RWPE2 (cell line): ENCODE results near the gene XIAP.

Experiments used
- ATAC-seq: fragments of 200-7000 bp; cut with Tn5 transposase; 3 replicates; pipeline ENCODE4 v1.9.1; 2021; ENCODE audit warnings: low read depth
- DNase-seq: peaks from one replicate; pipeline ENCODE4 v3.0.0-alpha.2; 2020; ENCODE audit warnings: low spot score
- H3K27ac ChIP-seq: fragments of 450-650 bp; 2 replicates; pipeline ENCODE4 v1.5.1; 2017; ENCODE audit warnings: mild to moderate bottlenecking; ENCODE audit not compliant: poor library complexity, severe bottlenecking
- H3K27me3 ChIP-seq: fragments of 250-450 bp; sonication (Bioruptor Pico); 2 replicates; pipeline ENCODE4 v1.5.1; 2021; ENCODE audit warnings: mild to moderate bottlenecking, moderate library complexity; ENCODE audit not compliant: insufficient read depth, poor library complexity, severe bottlenecking
- H3K36me3 ChIP-seq: fragments of 250-450 bp; sonication (Bioruptor Pico); 2 replicates; pipeline ENCODE4 v1.5.1; 2020; ENCODE audit warnings: low read depth, mild to moderate bottlenecking, moderate library complexity
- H3K4me1 ChIP-seq: fragments of 250-450 bp; sonication (Bioruptor Pico); 2 replicates; pipeline ENCODE4 v1.5.1; 2021; ENCODE audit warnings: mild to moderate bottlenecking, moderate library complexity; ENCODE audit not compliant: insufficient read depth, poor library complexity, severe bottlenecking
- H3K4me3 ChIP-seq: fragments of 250-450 bp; sonication (Bioruptor Pico); 2 replicates; pipeline ENCODE4 v1.5.1; 2021; ENCODE audit warnings: mild to moderate bottlenecking, moderate library complexity; ENCODE audit not compliant: severe bottlenecking
- H3K9me3 ChIP-seq: fragments of 250-450 bp; sonication (Bioruptor Pico); 2 replicates; pipeline ENCODE4 v1.5.1; 2021; ENCODE audit warnings: mild to moderate bottlenecking, moderate library complexity; ENCODE audit not compliant: severe bottlenecking
- TF ChIP-seq, protein P1 (sequence below): fragments of 450-650 bp; IDR thresholded peaks from one replicate; pipeline ENCODE4 v1.5.1; 2017; ENCODE audit warnings: mild to moderate bottlenecking, moderate library complexity; ENCODE audit not compliant: poor library complexity, severe bottlenecking

XIAP gene

DNA sequence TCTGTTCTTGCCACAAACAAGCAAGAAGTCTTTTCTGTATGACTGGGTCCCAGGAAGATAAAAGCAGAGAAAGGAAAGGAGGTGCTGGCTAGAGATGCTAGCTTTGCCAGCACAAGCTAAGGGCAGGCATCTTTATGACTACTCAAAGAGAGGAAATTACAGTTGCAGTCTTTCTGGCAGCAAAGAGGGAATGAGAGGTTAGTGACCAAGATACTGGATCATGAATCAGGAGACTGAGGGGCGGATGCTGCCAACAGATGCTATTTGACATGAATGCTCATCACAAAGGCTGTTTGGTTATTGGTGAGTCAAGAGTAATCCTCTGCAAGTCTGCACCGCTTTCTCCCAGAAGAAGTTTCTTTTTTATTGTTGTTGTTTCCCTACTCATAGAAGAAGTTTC is 5.5 kb upstream of the XIAP start:
- no peaks in the 10 kb centered on the region for H3K4me1 ChIP-seq
- H3K27me3 ChIP-seq: no peaks in the 10 kb centered on the region
- H3K9me3 ChIP-seq: no peaks in the 10 kb centered on the region
- TF ChIP-seq, protein P1, sequence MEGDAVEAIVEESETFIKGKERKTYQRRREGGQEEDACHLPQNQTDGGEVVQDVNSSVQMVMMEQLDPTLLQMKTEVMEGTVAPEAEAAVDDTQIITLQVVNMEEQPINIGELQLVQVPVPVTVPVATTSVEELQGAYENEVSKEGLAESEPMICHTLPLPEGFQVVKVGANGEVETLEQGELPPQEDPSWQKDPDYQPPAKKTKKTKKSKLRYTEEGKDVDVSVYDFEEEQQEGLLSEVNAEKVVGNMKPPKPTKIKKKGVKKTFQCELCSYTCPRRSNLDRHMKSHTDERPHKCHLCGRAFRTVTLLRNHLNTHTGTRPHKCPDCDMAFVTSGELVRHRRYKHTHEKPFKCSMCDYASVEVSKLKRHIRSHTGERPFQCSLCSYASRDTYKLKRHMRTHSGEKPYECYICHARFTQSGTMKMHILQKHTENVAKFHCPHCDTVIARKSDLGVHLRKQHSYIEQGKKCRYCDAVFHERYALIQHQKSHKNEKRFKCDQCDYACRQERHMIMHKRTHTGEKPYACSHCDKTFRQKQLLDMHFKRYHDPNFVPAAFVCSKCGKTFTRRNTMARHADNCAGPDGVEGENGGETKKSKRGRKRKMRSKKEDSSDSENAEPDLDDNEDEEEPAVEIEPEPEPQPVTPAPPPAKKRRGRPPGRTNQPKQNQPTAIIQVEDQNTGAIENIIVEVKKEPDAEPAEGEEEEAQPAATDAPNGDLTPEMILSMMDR: no peak
- ATAC-seq (no peak), DNase-seq (no peak)
- no peak overlapping the region for H3K27ac ChIP-seq
- H3K4me3 ChIP-seq: no peak overlapping the region
- H3K36me3 ChIP-seq: no peaks in the 10 kb centered on the region

DNA sequence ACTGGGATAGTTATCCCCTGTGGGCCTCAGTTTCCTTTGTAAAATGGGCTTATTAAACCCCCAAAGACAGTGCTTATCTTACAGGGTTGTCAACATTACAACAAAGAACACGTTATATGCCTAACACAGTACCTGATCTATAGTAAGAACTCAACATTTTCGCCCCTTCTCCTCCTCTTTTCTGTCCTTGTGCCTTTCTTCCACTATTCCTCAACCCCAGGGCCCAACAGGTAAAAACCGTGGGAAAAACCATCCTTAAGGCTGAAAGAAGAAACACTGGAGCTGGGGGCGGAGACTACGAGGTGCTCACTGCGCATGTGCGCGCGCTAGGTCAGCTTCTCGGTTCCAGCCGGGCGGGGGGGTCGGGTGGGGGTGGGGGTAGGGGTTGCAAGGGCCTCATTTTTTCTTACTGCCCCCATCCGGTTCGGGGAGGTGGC is 426 bp upstream of the XIAP start:
- Histone ChIP-seq H3K27ac (peak overlapping the region; percentile 92), H3K4me3 (peak overlapping the region; percentile 49), H3K27me3 (no peaks in the 10 kb centered on the region), H3K4me1 (no peaks in the 10 kb centered on the region), H3K36me3 (no peaks in the 10 kb centered on the region), H3K9me3 (no peaks in the 10 kb centered on the region)
- DNase-seq (no peak), ATAC-seq (peak; percentile 32)
- TF ChIP-seq, protein P1: no peak

DNA sequence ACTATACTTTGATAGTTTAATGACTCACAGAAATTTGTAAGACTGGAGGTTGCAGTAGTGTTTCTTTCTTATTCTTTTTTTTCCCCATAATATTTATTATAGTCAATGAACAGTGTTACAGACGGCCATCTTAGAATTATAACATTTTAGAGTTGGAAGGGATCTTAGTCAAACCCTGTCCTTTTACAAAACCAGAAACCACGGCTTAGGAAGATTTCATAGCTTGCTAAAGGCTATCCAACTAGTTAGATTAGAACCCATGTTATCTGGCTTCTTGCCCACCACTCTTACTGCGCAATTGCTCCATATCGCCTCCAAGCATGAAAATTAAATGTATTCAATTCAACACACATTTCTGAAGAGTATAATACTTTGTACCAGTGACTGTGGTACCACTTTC is 1.1 kb downstream of the XIAP start:
- H3K27ac ChIP-seq: peak overlapping the region; percentile 92
- DNase-seq: no peak
- TF ChIP-seq, protein P1: no peak

DNA sequence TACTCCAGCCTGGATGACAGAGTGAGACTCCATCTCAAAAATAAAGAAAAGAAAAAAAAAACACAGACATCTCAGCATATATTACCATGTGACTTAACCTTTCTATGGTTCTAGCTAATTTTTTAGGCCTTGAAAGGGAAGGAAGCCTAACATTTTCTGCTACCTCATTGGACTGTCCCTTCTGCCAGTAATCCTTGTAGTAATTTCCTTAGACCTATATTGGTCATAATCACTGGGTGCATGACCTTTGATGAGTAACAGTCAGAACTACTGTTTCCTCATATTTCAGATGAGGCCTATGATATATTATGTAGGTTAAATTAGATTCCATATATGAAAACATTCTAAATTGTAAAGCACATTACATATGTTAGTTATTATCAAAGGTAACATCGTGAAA is 9.6 kb downstream of the XIAP start:
- ATAC-seq: peak; percentile 71; the same call in 2 of the 3 replicates
- TF ChIP-seq, protein P1: no peak
- no peaks in the 10 kb centered on the region for H3K27me3 ChIP-seq
- no peak overlapping the region for H3K4me3 ChIP-seq
- no peaks in the 10 kb centered on the region for H3K9me3 ChIP-seq
- H3K36me3 ChIP-seq: no peaks in the 10 kb centered on the region
- peaks cover 3% of the 10 kb centered on the region for H3K4me1 ChIP-seq
- no peak overlapping the region for H3K27ac ChIP-seq
- DNase-seq: no peak

More for the DNA sequence above, 1.1 kb downstream of the XIAP start:
- Histone ChIP-seq H3K9me3 (no peaks in the 10 kb centered on the region), H3K4me3 (peak overlapping the region; percentile 49), H3K4me1 (no peaks in the 10 kb centered on the region), H3K27me3 (no peaks in the 10 kb centered on the region), H3K36me3 (no peaks in the 10 kb centered on the region)
- no peak for ATAC-seq

DNA sequence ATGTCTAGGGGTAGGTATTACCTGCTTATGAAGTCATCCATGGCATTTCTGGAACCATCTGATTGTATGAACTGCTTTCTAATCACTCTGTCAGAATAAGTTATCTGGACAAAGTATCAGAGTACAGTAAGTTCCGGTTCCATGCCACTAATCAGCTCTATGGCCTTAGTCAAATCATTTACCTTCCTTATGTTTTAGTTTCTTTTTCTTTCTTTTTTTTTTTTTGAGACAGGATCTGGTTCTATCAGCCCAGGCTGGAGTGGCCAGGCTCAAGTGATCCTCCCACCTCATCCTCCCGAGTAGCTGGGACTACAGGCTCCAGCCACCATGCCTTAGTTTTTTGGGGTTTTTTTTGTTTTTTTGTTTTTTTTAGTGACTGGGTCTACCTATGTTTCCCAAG is 11.5 kb downstream of the XIAP start:
- Histone ChIP-seq H3K27me3 (no peaks in the 10 kb centered on the region), H3K9me3 (no peaks in the 10 kb centered on the region), H3K4me1 (peaks cover 3% of the 10 kb centered on the region), H3K36me3 (no peaks in the 10 kb centered on the region), H3K27ac (no peak overlapping the region), H3K4me3 (no peak overlapping the region)
- ATAC-seq (no peak), DNase-seq (no peak)
- TF ChIP-seq, protein P1: no peak
